ENCODE results near the gene FJX1.
"Not testable (repeated sequence)": the region's sequence is repeated elsewhere in the genome, so short reads cannot be mapped to it uniquely, and the experiment has no call there.

The FJX1 gene

GRCh38 chr11:35639591-35640179 is 21.4 kb downstream of the FJX1 start:
- DNase-seq = no peak

- no peak for DNase-seq
Observed at GRCh38 chr11:35641171-35641897, 23.1 kb downstream of the FJX1 start.

GRCh38 chr11:35641964-35642363 is 23.7 kb downstream of the FJX1 start:
- DNase-seq = no peak

- no peak for DNase-seq
Observed at GRCh38 chr11:35647421-35648093, 29.3 kb downstream of the FJX1 start.

- DNase-seq = no peak
Observed at GRCh38 chr11:35650006-35650405, 31.7 kb downstream of the FJX1 start.

GRCh38 chr11:35650467-35650866 is 32.2 kb downstream of the FJX1 start:
- no peak for DNase-seq

- no peak for DNase-seq
Observed at GRCh38 chr11:35651263-35651662, 33.0 kb downstream of the FJX1 start.

GRCh38 chr11:35652786-35653185 is 34.5 kb downstream of the FJX1 start:
- not testable (repeated sequence) for DNase-seq

- no peak for DNase-seq
Observed at GRCh38 chr11:35654711-35655110, 36.5 kb downstream of the FJX1 start.

- DNase-seq = no peak
Observed at GRCh38 chr11:35655254-35655653, 37.0 kb downstream of the FJX1 start.

GRCh38 chr11:35655856-35656255 is 37.6 kb downstream of the FJX1 start:
- no peak for DNase-seq

- no peak for DNase-seq
Observed at GRCh38 chr11:35658020-35658948, 40.0 kb downstream of the FJX1 start.

GRCh38 chr11:35661534-35661933 is 43.3 kb downstream of the FJX1 start:
- no peak for DNase-seq

GRCh38 chr11:35662061-35662648 is 43.9 kb downstream of the FJX1 start:
- DNase-seq = peak; percentile 68

GRCh38 chr11:35662649-35663407 is 44.6 kb downstream of the FJX1 start, which contains the start of gene TRIM44:
Gene TRIM44 (plus strand): TSS chr11:35662775. CDS start chr11:35663112, 337 bp downstream.
- DNase-seq = peak; percentile 74

GRCh38 chr11:35663408-35663702 is 45.1 kb downstream of the FJX1 start:
- no peak for DNase-seq

- no peak for DNase-seq
Observed at GRCh38 chr11:35664977-35665441, 46.7 kb downstream of the FJX1 start.

- no peak for DNase-seq
Observed at GRCh38 chr11:35667257-35667656, 49.0 kb downstream of the FJX1 start.

- DNase-seq = not testable (repeated sequence)
Observed at GRCh38 chr11:35668350-35668749, 50.1 kb downstream of the FJX1 start.

All from NCI-H345 (cell line).